ENCODE results near the gene ZNF784. TPM values are rescaled to one million over a fixed set of nuclear protein-coding genes. Genes with fewer than 3 reads are reported as not detected.

The ZNF784 gene
- total and polyA plus RNA-seq, 9 of the 15 experiments (the other 6 are each of a cell fraction or from before 2014, with no cell fraction given) = 0.14 to 6.1 (median 2.1) TPM

GRCh38 chr19:55598719-55599467 is 25.5 kb downstream of the ZNF784 start (continued):
- TF ChIP-seq GTF3C2 (IDR thresholded peaks at IDR 0.05; ENCODE audit: borderline replicate concordance, extremely low read depth, insufficient read length) (no peak), NBN (IDR thresholded peaks at IDR 0.05; ENCODE audit: low read depth) (no peak), CREB1 (IDR thresholded peaks at IDR 0.05) (no peak), CREB1 (CRISPR knock-in tag; IDR thresholded peaks at IDR 0.05) (no peak), ZNF766 (CRISPR knock-in tag; conservative IDR thresholded peaks at IDR 0.05) (no peak), SAP30 (IDR thresholded peaks at IDR 0.05; ENCODE audit: borderline replicate concordance, insufficient read depth, low read depth, low read length, poor library complexity, severe bottlenecking) (peak; percentile 67), ZNF695 (CRISPR knock-in tag; IDR thresholded peaks at IDR 0.05) (0 out of 2 replicates have a peak, but pooled peaks have one; percentile 34), NFE2 (IDR thresholded peaks at IDR 0.05; ENCODE audit: low read depth) (no peak), CBFA2T2 (conservative IDR thresholded peaks at IDR 0.05) (no peak), HBP1 (CRISPR knock-in tag; IDR thresholded peaks at IDR 0.05) (peak; percentile 84), RBM25 (IDR thresholded peaks at IDR 0.05; ENCODE audit: low read depth, low read length, severe bottlenecking) (no peak), POLR2H (tag; IDR thresholded peaks at IDR 0.05; ENCODE audit: low read depth) (peak; percentile 80), CHD1 (IDR thresholded peaks at IDR 0.05; ENCODE audit: low read length) (peak; percentile 68), NEUROD1 (IDR thresholded peaks at IDR 0.05; ENCODE audit: borderline replicate concordance, low read depth, low read length, partially characterized antibody) (no peak), TRIM28 (IDR thresholded peaks at IDR 0.05) (no peak), MLLT1 (IDR thresholded peaks at IDR 0.05) (peak in 1 of 2 experiments; percentile 63; a peak in 1 of 4 replicates), NCOA6 (IDR thresholded peaks at IDR 0.05) (no peak), RAD21 (CRISPR knock-in tag; conservative IDR thresholded peaks at IDR 0.05 in 1 of 2, IDR thresholded peaks at IDR 0.05 in 1 of 2) (0 out of 4 replicates have a peak, but pooled peaks of 1 of the 2 experiments have one; percentile 11), MBD2 (IDR thresholded peaks at IDR 0.05; ENCODE audit: borderline replicate concordance, low read depth) (peak; percentile 16; the same call in 1 of the 2 replicates), EWSR1 (IDR thresholded peaks at IDR 0.05; ENCODE audit: borderline replicate concordance, low read depth, partially characterized antibody) (no peak), SOX6 (IDR thresholded peaks at IDR 0.05) (peak; percentile 67; the same call in 1 of the 2 replicates), ZNF24 (IDR thresholded peaks at IDR 0.05) (no peak), ZNF384 (IDR thresholded peaks at IDR 0.05; ENCODE audit: low read depth, low read length) (no peak), HNRNPL (IDR thresholded peaks at IDR 0.05; ENCODE audit: low read depth, low read length) (no peak)

All from K562 (cell line).